NCI-H2196 (cell line): Measurements from ENCODE around the gene SNRPA1.

Source experiments
- DNase-seq: peaks from one replicate; lab custom pipeline; 2025; ENCODE audit not compliant: unreplicated experiment; lab: John Stamatoyannopoulos, UW

Gene SNRPA1

DNA sequence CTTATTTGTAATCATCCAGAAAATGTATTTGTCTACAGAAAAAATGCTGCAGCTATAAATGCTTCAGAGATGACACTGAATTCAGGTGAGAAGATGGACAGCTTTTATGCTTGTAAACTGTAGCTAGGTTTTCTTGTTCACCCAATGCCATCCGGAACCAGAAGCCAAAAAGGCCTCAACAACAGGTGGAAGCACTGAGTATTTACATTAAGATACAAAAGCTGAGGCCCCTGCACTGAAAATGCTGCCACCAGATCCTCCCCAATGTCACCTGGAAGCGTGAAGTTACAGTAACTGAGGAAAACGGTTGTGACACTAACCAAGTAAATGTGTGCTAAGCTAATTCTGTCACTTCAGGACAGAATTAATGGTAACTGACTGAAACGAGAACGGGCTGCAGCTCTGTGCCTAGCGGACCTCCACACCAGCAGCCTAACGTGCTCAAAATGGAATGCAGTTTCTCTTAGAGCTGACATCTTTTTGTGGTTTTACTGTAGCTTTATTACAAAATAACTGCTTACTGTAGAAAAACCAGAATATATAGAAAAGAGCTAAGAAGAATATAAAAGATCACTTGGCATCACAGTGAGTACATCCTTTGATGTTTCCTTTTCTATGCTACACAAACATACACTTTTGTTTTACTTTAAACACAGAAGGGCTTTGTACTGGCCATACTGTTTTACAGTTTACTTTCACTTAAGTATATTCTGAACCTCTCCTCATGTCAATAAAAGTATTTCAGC, 50.8 kb downstream of the SNRPA1 start:
- no peak for DNase-seq

DNA sequence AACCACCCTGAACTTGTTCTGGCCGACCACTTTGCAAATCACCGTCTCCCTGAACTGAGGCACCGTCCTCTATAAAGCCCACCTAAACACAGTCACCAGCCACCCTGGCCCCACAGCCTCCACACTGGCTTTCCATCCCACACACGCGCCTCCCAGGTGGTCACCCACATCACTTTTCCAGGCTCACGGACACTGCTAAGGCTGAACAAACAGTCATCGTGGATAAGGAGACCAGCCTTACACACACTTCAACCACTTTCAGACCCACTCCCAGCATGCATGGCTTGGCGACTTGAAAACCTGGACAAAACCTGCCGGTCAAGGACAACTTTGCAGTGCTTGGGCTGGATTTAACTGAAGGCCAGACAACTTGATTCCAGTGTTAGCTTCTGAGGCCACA, 51.6 kb downstream of the SNRPA1 start:
- no peak for DNase-seq

DNA sequence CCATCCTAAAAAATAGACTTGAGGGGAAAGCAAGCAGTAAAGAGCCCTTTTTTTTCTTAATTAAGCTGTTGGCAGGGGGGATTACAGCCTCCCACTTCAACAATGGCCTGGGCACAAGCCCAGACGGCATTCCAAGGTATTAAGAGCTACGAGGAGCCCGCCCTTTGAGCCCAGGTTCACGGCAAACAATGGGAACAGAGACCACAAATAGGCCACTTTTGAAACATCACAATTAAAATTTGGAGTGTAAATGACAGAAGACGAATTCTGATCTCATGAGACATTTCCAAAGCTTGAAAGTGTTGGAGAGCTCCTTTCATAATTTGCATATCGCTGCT, 52.1 kb downstream of the SNRPA1 start:
- no peak for DNase-seq

DNA sequence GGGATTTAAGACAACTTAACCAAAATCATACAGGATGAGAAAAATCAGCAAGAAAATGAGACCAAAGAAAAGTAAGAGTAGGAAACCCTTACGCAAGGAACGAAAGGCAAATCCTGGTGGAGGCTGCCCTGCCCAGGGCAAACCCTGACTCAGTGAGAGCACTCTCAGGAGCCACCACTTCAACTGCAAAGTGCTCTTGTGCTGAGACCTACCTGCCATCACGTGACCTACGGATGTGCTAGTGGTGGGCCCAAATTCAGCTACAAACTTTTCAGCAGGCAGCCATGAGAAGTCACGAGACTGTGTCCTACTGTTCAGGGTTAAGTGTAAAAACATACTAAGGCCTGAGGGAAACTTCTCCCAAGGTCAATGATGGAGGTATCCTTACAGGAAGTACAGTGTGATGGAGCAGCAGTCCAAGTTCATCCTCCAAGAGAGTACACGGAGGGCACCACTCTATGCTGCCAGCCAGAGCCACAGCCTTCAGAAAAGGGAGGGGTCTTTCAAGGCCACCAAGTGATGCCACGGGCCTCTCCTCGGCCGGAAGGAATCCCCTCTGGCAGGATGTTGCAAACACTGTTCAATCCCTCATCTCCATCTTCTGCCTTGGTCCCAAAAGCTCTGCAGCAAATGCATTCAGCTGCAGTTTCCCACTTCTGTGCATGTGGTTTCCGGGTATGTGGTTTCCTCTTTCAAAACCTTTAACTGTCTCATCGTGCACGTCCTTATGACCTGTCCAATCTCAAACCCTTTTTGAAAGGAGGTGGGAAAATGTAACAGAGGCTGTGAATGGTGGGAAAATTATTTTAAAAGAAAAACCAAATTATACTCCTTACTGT, 52.7 kb downstream of the SNRPA1 start:
- no peak for DNase-seq

DNA sequence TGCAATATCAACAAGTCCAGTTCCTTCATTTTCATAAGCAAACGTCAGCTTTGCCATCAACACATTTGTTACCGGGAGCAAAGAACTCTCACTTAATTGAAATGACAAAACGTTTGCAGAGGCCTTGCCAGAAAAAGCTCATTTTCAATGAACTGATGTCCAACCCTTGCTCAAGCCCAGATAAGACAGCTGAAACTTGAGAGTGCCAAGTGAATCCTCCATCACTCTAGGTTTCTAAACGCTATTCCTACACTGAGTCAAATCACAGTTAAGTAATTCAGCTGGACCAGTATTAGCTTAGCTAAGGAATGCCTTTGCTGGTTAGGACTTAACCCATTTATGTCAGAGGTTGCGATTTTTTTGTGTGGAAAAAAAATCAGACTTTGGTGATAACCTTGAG, 54.7 kb downstream of the SNRPA1 start:
- DNase-seq, result no peak

DNA sequence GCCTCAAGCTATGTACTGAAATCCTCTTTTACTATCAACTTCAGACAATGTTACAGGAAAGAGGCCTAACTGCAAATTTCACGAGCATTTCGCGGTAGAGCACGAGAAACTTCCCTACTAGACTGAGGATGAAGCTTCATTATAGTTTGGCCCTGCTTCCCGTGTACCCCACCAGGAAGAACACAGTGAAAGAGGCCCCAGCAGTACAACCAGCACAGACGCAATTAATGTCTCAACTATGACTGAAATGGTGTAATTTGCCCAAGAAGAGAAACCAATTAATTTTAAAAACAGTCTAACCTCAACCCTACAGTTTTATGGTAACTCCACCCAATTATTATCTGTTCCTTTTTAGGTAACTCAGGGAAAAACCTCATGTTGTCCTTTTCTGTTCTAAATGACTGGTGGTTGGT, 55.3 kb downstream of the SNRPA1 start:
- no peak for DNase-seq

DNA sequence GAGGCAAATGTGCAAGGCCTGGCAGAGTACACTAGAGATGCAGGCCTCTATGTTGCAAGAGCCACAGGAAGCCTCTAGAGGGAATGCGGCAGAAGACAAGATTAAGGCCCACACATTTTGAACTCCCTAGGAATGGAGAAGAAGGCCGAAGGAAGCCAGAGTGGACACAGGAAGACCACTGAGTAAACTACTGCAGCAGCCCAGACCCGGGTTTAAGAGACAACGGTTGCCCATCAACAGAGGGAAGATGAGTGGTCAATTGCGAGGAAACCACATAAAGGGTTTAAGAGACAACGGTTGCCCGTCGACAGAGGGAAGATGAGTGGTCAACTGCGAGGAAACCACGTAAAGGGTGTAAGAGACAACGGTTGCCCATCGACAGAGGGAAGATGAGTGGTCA, 57.8 kb downstream of the SNRPA1 start:
- DNase-seq, result no peak

DNA sequence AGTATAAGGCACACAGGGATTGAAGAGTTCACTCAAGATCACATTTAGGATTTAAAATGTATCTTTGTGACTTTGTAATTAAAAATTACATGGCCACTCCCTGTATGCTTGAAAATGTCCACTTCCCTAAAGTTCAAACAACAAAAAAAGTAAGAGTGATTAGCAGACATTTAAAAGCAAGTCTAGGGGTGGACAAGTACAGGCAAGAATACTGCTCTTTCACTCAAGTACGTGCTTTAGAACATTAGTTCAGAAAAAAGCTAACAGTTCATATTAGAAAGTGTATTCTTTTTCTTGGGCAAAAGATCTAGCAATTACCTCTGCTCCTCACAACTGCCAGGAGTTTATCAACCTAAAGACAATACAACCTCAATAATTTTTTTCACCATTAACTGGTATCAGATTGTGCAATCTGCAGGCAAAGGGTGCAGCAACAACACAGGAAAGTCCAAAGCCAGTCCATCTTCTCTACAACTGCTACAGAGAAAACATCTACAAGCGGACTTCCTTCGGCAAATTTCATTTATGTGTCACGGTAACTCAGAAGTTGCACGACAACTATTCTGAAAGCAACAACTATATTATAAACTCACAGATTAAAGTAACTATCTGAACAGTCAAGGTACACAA, 61.3 kb downstream of the SNRPA1 start:
- no peak for DNase-seq

DNA sequence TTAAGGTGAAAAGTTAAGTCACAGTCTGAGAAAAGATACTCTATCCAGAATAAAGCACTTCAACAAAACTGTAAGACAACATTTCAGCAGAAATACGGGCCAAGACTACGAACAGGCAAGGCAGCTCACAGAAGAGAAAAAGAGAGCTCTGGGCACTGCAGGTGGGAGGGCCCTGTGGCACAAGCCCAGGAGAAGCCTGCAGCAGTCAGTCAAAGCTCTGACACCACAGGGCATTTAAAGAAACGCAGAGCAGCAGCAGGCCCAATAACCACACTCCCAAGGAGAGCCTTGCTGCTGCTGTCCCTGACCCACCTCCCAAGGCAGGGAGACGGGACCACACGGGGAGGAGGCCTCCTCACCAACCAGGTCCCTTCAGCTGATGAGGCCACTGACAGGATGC, 62.4 kb downstream of the SNRPA1 start:
- no peak for DNase-seq
